ENCODE data around the gene KRTAP5-8. TPM values are rescaled to one million over a fixed set of nuclear protein-coding genes. Genes with fewer than 3 reads are reported as not detected.
"Not testable (repeated sequence)": the region's sequence is repeated elsewhere in the genome, so short reads cannot be mapped to it uniquely, and the experiment has no call there.

The KRTAP5-8 gene
- total RNA-seq, 1 donor from 2014 or later: not detected

- no peaks in the 10 kb centered on the region for H3K9me3 ChIP-seq (ENCODE audit: low read depth)
- no peak overlapping the region for H3K4me2 ChIP-seq
- Mint-ChIP-seq H3K4me1 (peaks cover 21% of the 10 kb centered on the region), H3K27me3 (ENCODE audit: insufficient read depth, low read depth) (peaks cover 4% of the 10 kb centered on the region), H3K9me3 (no peaks in the 10 kb centered on the region), H3K4me3 (peak overlapping the region; percentile 46), H3K27ac (peak overlapping the region; percentile 70), H3K36me3 (no peaks in the 10 kb centered on the region)
- H3K4me1 ChIP-seq: peaks cover 4% of the 10 kb centered on the region
- DNase-seq (ENCODE audit: low spot score): peak; percentile 75
- no peak overlapping the region for H3K4me3 ChIP-seq
- no peaks in the 10 kb centered on the region for H3K79me2 ChIP-seq (ENCODE audit: low read depth)
- no peaks in the 10 kb centered on the region for H3K36me3 ChIP-seq
- no peaks in the 10 kb centered on the region for H3K27me3 ChIP-seq
- no peaks in the 10 kb centered on the region for H4K20me1 ChIP-seq (ENCODE audit: low read depth)
- H3K9ac ChIP-seq: no peak overlapping the region
- no peaks in the 10 kb centered on the region for H3F3A ChIP-seq (ENCODE audit: low read depth)
- no peak for TF ChIP-seq EZH2 (IDR thresholded peaks at IDR 0.05)
- TF ChIP-seq, protein P1, sequence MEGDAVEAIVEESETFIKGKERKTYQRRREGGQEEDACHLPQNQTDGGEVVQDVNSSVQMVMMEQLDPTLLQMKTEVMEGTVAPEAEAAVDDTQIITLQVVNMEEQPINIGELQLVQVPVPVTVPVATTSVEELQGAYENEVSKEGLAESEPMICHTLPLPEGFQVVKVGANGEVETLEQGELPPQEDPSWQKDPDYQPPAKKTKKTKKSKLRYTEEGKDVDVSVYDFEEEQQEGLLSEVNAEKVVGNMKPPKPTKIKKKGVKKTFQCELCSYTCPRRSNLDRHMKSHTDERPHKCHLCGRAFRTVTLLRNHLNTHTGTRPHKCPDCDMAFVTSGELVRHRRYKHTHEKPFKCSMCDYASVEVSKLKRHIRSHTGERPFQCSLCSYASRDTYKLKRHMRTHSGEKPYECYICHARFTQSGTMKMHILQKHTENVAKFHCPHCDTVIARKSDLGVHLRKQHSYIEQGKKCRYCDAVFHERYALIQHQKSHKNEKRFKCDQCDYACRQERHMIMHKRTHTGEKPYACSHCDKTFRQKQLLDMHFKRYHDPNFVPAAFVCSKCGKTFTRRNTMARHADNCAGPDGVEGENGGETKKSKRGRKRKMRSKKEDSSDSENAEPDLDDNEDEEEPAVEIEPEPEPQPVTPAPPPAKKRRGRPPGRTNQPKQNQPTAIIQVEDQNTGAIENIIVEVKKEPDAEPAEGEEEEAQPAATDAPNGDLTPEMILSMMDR (IDR thresholded peaks at IDR 0.05): peak; percentile 89
- H2AFZ ChIP-seq (replicated peaks): no peak overlapping the region
- H3K27ac ChIP-seq: no peak overlapping the region
These were observed 42.5 kb downstream of the KRTAP5-8 start for GRCh38 chr11:71580057-71581003.

DNA sequence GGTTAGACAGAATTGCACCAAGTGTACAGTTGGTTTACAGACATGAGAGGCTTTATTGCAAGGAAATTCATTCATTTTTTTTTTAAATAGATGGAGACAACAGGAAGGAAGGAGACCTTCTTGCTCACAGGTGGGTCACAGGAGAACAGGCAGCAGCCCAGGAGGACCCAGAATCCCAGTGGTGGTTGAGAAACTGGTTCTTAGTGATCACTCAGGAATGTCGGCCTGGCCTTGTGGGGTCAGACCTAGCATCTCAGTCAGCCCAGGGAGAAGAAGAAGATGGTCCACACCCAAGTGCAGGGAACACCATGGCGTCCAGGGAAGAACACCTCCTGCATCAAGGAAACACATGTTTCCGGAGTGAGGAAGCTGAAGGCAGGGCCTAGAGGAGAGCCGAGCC lies 44.0 kb downstream of the KRTAP5-8 start:
- no peak overlapping the region for H3K27ac Mint-ChIP-seq
- peaks cover 30% of the 10 kb centered on the region for H3K4me1 Mint-ChIP-seq
- H3K4me3 Mint-ChIP-seq: no peak overlapping the region
- Histone ChIP-seq H3K4me1 (peaks cover 4% of the 10 kb centered on the region), H2AFZ (replicated peaks) (no peak overlapping the region), H3K79me2 (ENCODE audit: low read depth) (no peaks in the 10 kb centered on the region), H4K20me1 (ENCODE audit: low read depth) (no peaks in the 10 kb centered on the region), H3K27ac (no peak overlapping the region), H3K27me3 (no peaks in the 10 kb centered on the region), H3K4me3 (no peak overlapping the region), H3K4me2 (no peak overlapping the region), H3F3A (ENCODE audit: low read depth) (no peaks in the 10 kb centered on the region), H3K36me3 (no peaks in the 10 kb centered on the region), H3K9me3 (ENCODE audit: low read depth) (no peaks in the 10 kb centered on the region), H3K9ac (no peak overlapping the region)
- no peak for TF ChIP-seq EZH2 (IDR thresholded peaks at IDR 0.05)
- TF ChIP-seq, protein P1 (IDR thresholded peaks at IDR 0.05): no peak
- TF ChIP-seq EZH2phosphoT487 (IDR thresholded peaks at IDR 0.05): no peak
- no peaks in the 10 kb centered on the region for H3K9me3 Mint-ChIP-seq
- peaks cover 4% of the 10 kb centered on the region for H3K27me3 Mint-ChIP-seq (ENCODE audit: insufficient read depth, low read depth)
- no peaks in the 10 kb centered on the region for H3K36me3 Mint-ChIP-seq
- DNase-seq (ENCODE audit: low spot score): no peak

GRCh38 chr11:71582309-71582895 lies 44.6 kb downstream of the KRTAP5-8 start, which contains the start of gene KRTAP5-11:
TSS of gene KRTAP5-11 (minus strand) at chr11:71582875. CDS start at chr11:71582837, 38 bp downstream.
- no peaks in the 10 kb centered on the region for H4K20me1 ChIP-seq (ENCODE audit: low read depth)
- peaks cover 4% of the 10 kb centered on the region for H3K27me3 Mint-ChIP-seq (ENCODE audit: insufficient read depth, low read depth)
- peaks cover 30% of the 10 kb centered on the region for H3K4me1 Mint-ChIP-seq
- no peaks in the 10 kb centered on the region for H3K27me3 ChIP-seq
- H3K36me3 ChIP-seq: no peaks in the 10 kb centered on the region
- no peaks in the 10 kb centered on the region for H3F3A ChIP-seq (ENCODE audit: low read depth)
- no peak within 1 kb of the TSS for H3K27ac ChIP-seq
- H3K9ac ChIP-seq: no peak within 1 kb of the TSS
- H3K4me2 ChIP-seq: no peak within 1 kb of the TSS
- no peak within 1 kb of the TSS for H3K4me3 ChIP-seq
- H3K4me1 ChIP-seq: peaks cover 4% of the 10 kb centered on the region
- no peak within 1 kb of the TSS for H2AFZ ChIP-seq (replicated peaks)
- H3K9me3 Mint-ChIP-seq: no peaks in the 10 kb centered on the region
- no peak for DNase-seq (ENCODE audit: low spot score)
- H3K79me2 ChIP-seq (ENCODE audit: low read depth): no peaks in the 10 kb centered on the region
- TF ChIP-seq, protein P1 (IDR thresholded peaks at IDR 0.05): no peak
- TF ChIP-seq EZH2 (IDR thresholded peaks at IDR 0.05) (no peak), EZH2phosphoT487 (IDR thresholded peaks at IDR 0.05) (no peak)
- H3K4me3 Mint-ChIP-seq: no peak within 1 kb of the TSS
- H3K36me3 Mint-ChIP-seq: no peaks in the 10 kb centered on the region
- H3K27ac Mint-ChIP-seq: no peak within 1 kb of the TSS
- no peaks in the 10 kb centered on the region for H3K9me3 ChIP-seq (ENCODE audit: low read depth)

- not testable (repeated sequence) for H3F3A ChIP-seq (ENCODE audit: low read depth); H3K36me3 Mint-ChIP-seq; H3K9me3 ChIP-seq (ENCODE audit: low read depth); H3K4me3 Mint-ChIP-seq; H3K9ac ChIP-seq; H3K27ac ChIP-seq; H3K27me3 Mint-ChIP-seq (ENCODE audit: insufficient read depth, low read depth); H3K27ac Mint-ChIP-seq; H3K79me2 ChIP-seq (ENCODE audit: low read depth); DNase-seq (ENCODE audit: low spot score); H3K4me2 ChIP-seq; H4K20me1 ChIP-seq (ENCODE audit: low read depth); H2AFZ ChIP-seq (replicated peaks); H3K36me3 ChIP-seq; H3K4me1 ChIP-seq; H3K4me3 ChIP-seq; H3K27me3 ChIP-seq; H3K9me3 Mint-ChIP-seq
- peaks cover 30% of the 10 kb centered on the region for H3K4me1 Mint-ChIP-seq
These were observed 45.1 kb downstream of the KRTAP5-8 start for GRCh38 chr11:71582969-71583368.

- H3K4me2 ChIP-seq; H3K4me3 ChIP-seq; H2AFZ ChIP-seq (replicated peaks); H3K27ac ChIP-seq; H4K20me1 ChIP-seq (ENCODE audit: low read depth); H3K27ac Mint-ChIP-seq; H3K9me3 Mint-ChIP-seq; H3K79me2 ChIP-seq (ENCODE audit: low read depth); H3K9ac ChIP-seq; H3K9me3 ChIP-seq (ENCODE audit: low read depth); H3K27me3 ChIP-seq; H3F3A ChIP-seq (ENCODE audit: low read depth); H3K4me3 Mint-ChIP-seq; H3K36me3 ChIP-seq; DNase-seq (ENCODE audit: low spot score); H3K4me1 ChIP-seq; H3K27me3 Mint-ChIP-seq (ENCODE audit: insufficient read depth, low read depth); H3K36me3 Mint-ChIP-seq: not testable (repeated sequence)
- peaks cover 19% of the 10 kb centered on the region for H3K4me1 Mint-ChIP-seq
These were observed 47.8 kb downstream of the KRTAP5-8 start for GRCh38 chr11:71585673-71586072.
